LNCAP (cell line): ENCODE data around the gene UBQLN4.

Experiments used
- CTCF ChIP-seq: fragments of 450-650 bp; IDR thresholded peaks from 2 replicates; pipeline ENCODE4 v1.5.1; 2017; ENCODE audit warnings: mild to moderate bottlenecking

UBQLN4 gene

GRCh38 chr1:156053768-156054499 lies at the start of gene UBQLN4:
Gene UBQLN4 (minus strand): TSS chr1:156053798. CDS start chr1:156053701, 97 bp downstream.
- TF ChIP-seq CTCF, result peak; percentile 58

GRCh38 chr1:156102633-156103511 lies 49.3 kb upstream of the UBQLN4 start:
- no peak for TF ChIP-seq CTCF

- no peak for TF ChIP-seq CTCF
Observed at GRCh38 chr1:156101880-156102279, 48.3 kb upstream of the UBQLN4 start.

GRCh38 chr1:156100205-156100995 lies 46.8 kb upstream of the UBQLN4 start:
- no peak for TF ChIP-seq CTCF

GRCh38 chr1:156099282-156099681 lies 45.7 kb upstream of the UBQLN4 start:
- TF ChIP-seq CTCF, result no peak

GRCh38 chr1:156098784-156099183 lies 45.2 kb upstream of the UBQLN4 start:
- TF ChIP-seq CTCF, result no peak

- no peak for TF ChIP-seq CTCF
Observed at GRCh38 chr1:156097499-156098178, 44.0 kb upstream of the UBQLN4 start.
